GM12878 (cell line): ENCODE measurements around the gene DENND4C. TPM values are rescaled to one million over a fixed set of nuclear protein-coding genes. Genes with fewer than 3 reads are reported as not detected.

ENCODE experiments used
- ATAC-seq: fragments of 200-7000 bp; cut with Tn5 transposase; 3 replicates; pipeline ENCODE4 v1.9.1; 2020; ENCODE audit warnings: mild to moderate bottlenecking, moderate library complexity
- BruUV-seq: library from RNA; stranded (reverse); fragments of 400-500 nt; replicated peaks from 2 replicates; lab custom pipeline; 2021; lab: Mats Ljungman, UMichigan
- CTCF ChIA-PET: fragments of 300-600 bp; sonication (Branson Sonifier 250); formaldehyde crosslinking; extraction: SDS; loops from one replicate; lab custom pipeline; 2021; ENCODE audit warnings: inconsistent platforms; lab: Yijun Ruan, JAX
- POLR2A ChIA-PET: fragments of 350-600 bp; formaldehyde crosslinking; extraction: SDS; loops from one replicate; lab custom pipeline; 2021; ENCODE audit warnings: inconsistent platforms; lab: Charles Lee
- RAD21 ChIA-PET: fragments of 300-600 bp; sonication (Branson Sonifier 250); formaldehyde crosslinking; loops from one replicate; lab custom pipeline; 2023; ENCODE audit warnings: antibody characterized with exemption; ENCODE audit not compliant: unreplicated experiment; lab: Charles Lee
- SMC1A ChIA-PET: fragments of 300-600 bp; sonication (Branson Sonifier 250); formaldehyde crosslinking; loops from one replicate; lab custom pipeline; 2023; ENCODE audit not compliant: unreplicated experiment, uncharacterized antibody; lab: Charles Lee
- DNase-seq: peaks from one replicate; pipeline ENCODE4 v3.0.0-alpha.2; 2011; ENCODE audit warnings: low read depth, low spot score
- FAIRE-seq: peaks from 3 replicates; lab custom pipeline; 2011; peaks lifted over from hg19 to GRCh38; lab: Jason Lieb, UNC
- H2AFZ ChIP-seq: 2 replicates; pipeline ENCODE4 v1.6.0; 2011; ENCODE audit warnings: low read depth, low read length, control low read depth; ENCODE audit not compliant: control insufficient read depth
- H3K27ac ChIP-seq: 2 replicates; pipeline ENCODE4 v1.5.1; 2011; ENCODE audit warnings: control low read depth; ENCODE audit not compliant: control insufficient read depth, insufficient read depth
- H3K27me3 ChIP-seq, 2 experiments: replicated peaks in 1 of 2; 2 replicates each; pipeline versions ENCODE4 v1.6.0 to v1.6.1; 2011; ENCODE audit warnings: low read length in 1 of 2; ENCODE audit not compliant: control insufficient read depth in 2 of 2, insufficient read depth in 2 of 2
- H3K36me3 ChIP-seq, 2 experiments: 2 replicates each; pipeline ENCODE4 v1.5.1; 2011; ENCODE audit warnings: low read length in 1 of 2; ENCODE audit not compliant: control insufficient read depth in 2 of 2, insufficient read depth in 2 of 2
- H3K4me1 ChIP-seq: 2 replicates; pipeline ENCODE4 v1.6.1; 2011; ENCODE audit warnings: mild to moderate bottlenecking, low read length, moderate library complexity, mixed read lengths; ENCODE audit not compliant: control insufficient read depth, insufficient read depth
- H3K4me2 ChIP-seq: 2 replicates; pipeline ENCODE4 v1.6.0; 2011; ENCODE audit warnings: control low read depth; ENCODE audit not compliant: control insufficient read depth, insufficient read depth
- H3K4me3 ChIP-seq: fragments of 200-600 bp; sonication (generic); 2 replicates; pipeline ENCODE4 v1.5.1; 2016
- H3K79me2 ChIP-seq: 2 replicates; pipeline ENCODE4 v1.6.0; 2011; ENCODE audit warnings: low read length; ENCODE audit not compliant: control insufficient read depth, insufficient read depth
- H3K9ac ChIP-seq: 2 replicates; pipeline ENCODE4 v1.8.0; 2011; ENCODE audit warnings: low read length, control low read depth, mixed read lengths; ENCODE audit not compliant: control insufficient read depth, insufficient read depth
- H3K9me3 ChIP-seq: replicated peaks from 3 replicates; pipeline ENCODE4 v1.5.1; 2011; ENCODE audit warnings: mild to moderate bottlenecking, low read length; ENCODE audit not compliant: control insufficient read depth, insufficient read depth
- H4K20me1 ChIP-seq: 2 replicates; pipeline ENCODE4 v1.6.0; 2011; ENCODE audit not compliant: control insufficient read depth, insufficient read depth
- BCL3 ChIP-seq: IDR thresholded peaks from 2 replicates; pipeline ENCODE4 v1.6.1; 2011; ENCODE audit warnings: borderline replicate concordance, low read depth, mild to moderate bottlenecking, moderate library complexity, low read length; ENCODE audit not compliant: insufficient read depth, poor library complexity, severe bottlenecking
- CREB1 ChIP-seq: IDR thresholded peaks from 2 replicates; pipeline ENCODE4 v1.6.1; 2012; ENCODE audit warnings: low read depth, mild to moderate bottlenecking, inconsistent platforms
- CREM ChIP-seq: IDR thresholded peaks from 2 replicates; pipeline ENCODE4 v1.6.1; 2014; ENCODE audit warnings: antibody characterized with exemption, low read depth
- NR2C1 ChIP-seq: fragments of 450-650 bp; IDR thresholded peaks from 2 replicates; pipeline ENCODE4 v1.6.1; 2017; ENCODE audit warnings: antibody characterized with exemption, mild to moderate bottlenecking, moderate library complexity
- PML ChIP-seq: IDR thresholded peaks from 2 replicates; pipeline ENCODE4 v1.6.1; 2012; ENCODE audit warnings: low read length, inconsistent platforms
- RELA ChIP-seq: fragments of 450-650 bp; IDR thresholded peaks from 2 replicates; pipeline ENCODE4 v1.8.0; 2014; ENCODE audit warnings: borderline replicate concordance; ENCODE audit not compliant: partially characterized antibody
- WGBS: methylation state at CpG from one replicate; pipeline ENCODE4 v1.1.6; 2016; ENCODE audit warnings: low lambda C conversion rate; ENCODE audit not compliant: insufficient replicate concordance, insufficient coverage; ENCODE audit errors: missing lambda C conversion rate; 5-methylcytosine and 5-hydroxymethylcytosine counted together
- in situ Hi-C: fragments of 300-500 bp; cut with MboI; formaldehyde crosslinking; loops from 9 replicates; pipeline ENCODE4 v1.14.3; 2018; ENCODE audit warnings: mixed read lengths
- intact Hi-C: fragments of 100-400 bp; cut with micrococcal nuclease; formaldehyde crosslinking; loops from one replicate; pipeline ENCODE4 v1.14.2; 2022; ENCODE audit not compliant: unreplicated experiment
- polyA plus RNA-seq, 11 experiments: library from polyadenylated mRNA; depleted of rRNA in 4 of 11; unstranded in 6 of 11; stranded (reverse) in 5 of 11; fragments of >200 nt; fragmentation: Nextera tagmentation in 4 of 11; fragmentation: Illumina TruSeq in 1 of 11; extraction: Ambion mirVana in 4 of 11; extraction: Trizol in 1 of 11; gene quantifications; 1 replicate in 1 of 11; 2 replicates in 10 of 11; pipeline versions ENCODE4 v1.2.1 to v1.2.3, GENCODE V29; 2011 to 2016; ENCODE audit warnings: inconsistent platforms in 2 of 11, missing spikeins in 2 of 11, low read depth in 1 of 11
- total RNA-seq, 4 experiments: library from RNA; depleted of rRNA in 3 of 4; stranded (reverse); fragments of >200 nt in 3 of 4; fragmentation: Illumina TruSeq in 1 of 4; extraction: Trizol in 1 of 4; gene quantifications; 2 replicates each; pipeline versions ENCODE4 v1.2.1 to v1.2.3, GENCODE V29; 2013 to 2021

Gene DENND4C
- total and polyA plus RNA-seq, 10 of the 15 experiments (the other 5 are each of a cell fraction or from before 2014, with no cell fraction given), result 8.2 to 49.3 (median 24.7) TPM

GRCh38 chr9:19372567-19372966 lies 142.1 kb downstream of the DENND4C start:
- ChIA-PET RAD21 (interaction anchor here (1.2 kb wide), 1 partner anchor 82 kb away, joined by 3 read pairs; no protein-coding TSS in a partner anchor), POLR2A (interaction anchor here (0.6 to 0.7 kb wide), 2 partner anchors 88 to 118 kb away, joined by 3 to 7 read pairs; no protein-coding TSS in a partner anchor), SMC1A (no interaction called here), CTCF (interaction anchor here (0.6 to 1.5 kb wide), 2 partner anchors 9 to 84 kb away, joined by 3 to 6 read pairs; no protein-coding TSS in a partner anchor)
- H3K36me3 ChIP-seq, result peaks cover 7 to 31% of the 10 kb centered on the region in 2 experiments
- TF ChIP-seq BCL3, result no peak
- TF ChIP-seq CREM, result no peak
- H2AFZ ChIP-seq, result no peak overlapping the region
- H3K79me2 ChIP-seq, result peaks cover 11% of the 10 kb centered on the region
- in situ Hi-C loops, result no loop called here
- H3K27me3 ChIP-seq, result no peaks in the 10 kb centered on the region
- H3K4me2 ChIP-seq, result no peak overlapping the region
- no peaks in the 10 kb centered on the region for H3K9me3 ChIP-seq
- peak; percentile 6; the same call in 2 of the 3 replicates for ATAC-seq
- no peak for DNase-seq
- FAIRE-seq, result no peak
- H3K27ac ChIP-seq, result no peak overlapping the region
- BruUV-seq, result no TSS peak
- no peaks in the 10 kb centered on the region for H4K20me1 ChIP-seq
- H3K4me1 ChIP-seq, result no peaks in the 10 kb centered on the region; the same call in 1 of the 2 replicates
- intact Hi-C loops, result no loop called here
- no peak overlapping the region for H3K9ac ChIP-seq
- no peak overlapping the region for H3K4me3 ChIP-seq
- 68% methylated on average over 6 of the region's 8 CpGs for WGBS

GRCh38 chr9:19373527-19373926 lies 143.0 kb downstream of the DENND4C start:
- Histone ChIP-seq H3K79me2 (peaks cover 21% of the 10 kb centered on the region), H2AFZ (no peak overlapping the region), H3K4me2 (no peak overlapping the region), H3K4me1 (no peaks in the 10 kb centered on the region; the same call in 1 of the 2 replicates), H3K4me3 (no peak overlapping the region), H3K27ac (no peak overlapping the region), H4K20me1 (no peaks in the 10 kb centered on the region), H3K27me3 (no peaks in the 10 kb centered on the region), H3K36me3 (peaks cover 7 to 36% of the 10 kb centered on the region in 2 experiments), H3K9me3 (no peaks in the 10 kb centered on the region), H3K9ac (no peak overlapping the region)
- no peak for DNase-seq
- POLR2A ChIA-PET, result interaction anchor here (0.6 kb wide), 1 partner anchor 89 kb away, joined by 3 read pairs; no protein-coding TSS in a partner anchor
- intact Hi-C loops (no loop called here), in situ Hi-C loops (no loop called here)
- TSS peak; percentile 30 for BruUV-seq
- CTCF ChIA-PET, result interaction anchor here (1.5 kb wide), 1 partner anchor 83 kb away, joined by 6 read pairs; no protein-coding TSS in a partner anchor
- SMC1A ChIA-PET, result interaction anchor here (0.6 kb wide), 1 partner anchor 191 kb away, joined by 3 read pairs; no protein-coding TSS in a partner anchor
- ATAC-seq, result peak; percentile 3; the same call in 2 of the 3 replicates
- RAD21 ChIA-PET, result interaction anchor here (1.2 kb wide), 1 partner anchor 81 kb away, joined by 3 read pairs; no protein-coding TSS in a partner anchor
- TF ChIP-seq CREB1 (0 out of 2 replicates have a peak, but pooled peaks have one; percentile 8), RELA (no peak), PML (0 out of 2 replicates have a peak, but pooled peaks have one; percentile 25), NR2C1 (no peak)
- FAIRE-seq, result peak; percentile 13
